GM20000 (cell line): ENCODE results near the gene PLP2.

Source experiments
- DNase-seq: peaks from one replicate; pipeline ENCODE4 v3.0.0; 2012; ENCODE audit warnings: low spot score
- CTCF ChIP-seq: IDR thresholded peaks from 2 replicates; pipeline ENCODE4 v1.5.1; 2012; ENCODE audit warnings: mild to moderate bottlenecking, control low read depth; ENCODE audit errors: extremely low read depth, missing control alignments

PLP2 gene

GRCh38 chrX:49186125-49187027 is 14.7 kb downstream of the PLP2 start, which contains the start of gene PRICKLE3:
PRICKLE3 (minus strand) TSS chrX:49186373; CDS start chrX:49186297, 76 bp downstream.
- DNase-seq = peak; percentile 86
- peak; percentile 33 for TF ChIP-seq CTCF

DNA sequence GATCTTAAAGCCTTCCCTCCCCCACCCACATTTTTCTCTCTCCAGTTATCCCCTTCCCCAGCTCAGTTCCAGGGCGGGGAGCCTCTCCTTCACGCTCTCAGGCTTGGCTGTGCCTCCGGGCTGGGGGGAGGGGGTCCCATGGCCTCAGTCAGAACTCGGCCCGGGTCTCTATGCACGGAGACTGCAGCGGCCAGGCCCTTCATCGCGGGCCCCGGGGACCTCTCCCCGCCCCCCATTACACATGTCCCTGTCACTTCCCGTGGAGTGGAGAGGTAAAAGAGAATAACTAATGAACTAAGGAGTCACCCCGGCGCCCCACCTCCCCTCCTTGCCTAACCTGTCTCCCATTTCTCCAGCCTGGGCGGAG is 15.3 kb downstream of the PLP2 start:
- DNase-seq = no peak
- no peak for TF ChIP-seq CTCF

DNA sequence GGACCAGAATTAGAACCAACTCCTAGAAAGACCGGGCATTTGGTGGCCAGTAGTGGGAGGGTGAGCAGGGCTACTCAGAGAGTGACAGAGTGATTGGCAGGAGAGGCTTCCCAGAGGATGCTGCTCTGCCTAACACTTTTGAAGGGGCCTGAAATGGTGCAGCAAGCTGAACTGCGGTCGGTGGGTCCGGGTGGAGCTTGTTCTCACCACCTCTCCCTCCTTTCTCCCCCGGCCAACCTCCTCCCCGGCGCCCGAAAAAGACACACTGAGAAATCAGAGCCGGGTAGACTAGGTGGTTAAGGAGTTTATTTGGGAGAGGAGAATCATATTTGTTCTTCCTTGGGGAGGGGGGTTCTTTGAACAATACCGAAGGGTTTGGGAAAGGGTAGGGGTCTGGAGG is 15.8 kb downstream of the PLP2 start:
- TF ChIP-seq CTCF = no peak
- DNase-seq = no peak

DNA sequence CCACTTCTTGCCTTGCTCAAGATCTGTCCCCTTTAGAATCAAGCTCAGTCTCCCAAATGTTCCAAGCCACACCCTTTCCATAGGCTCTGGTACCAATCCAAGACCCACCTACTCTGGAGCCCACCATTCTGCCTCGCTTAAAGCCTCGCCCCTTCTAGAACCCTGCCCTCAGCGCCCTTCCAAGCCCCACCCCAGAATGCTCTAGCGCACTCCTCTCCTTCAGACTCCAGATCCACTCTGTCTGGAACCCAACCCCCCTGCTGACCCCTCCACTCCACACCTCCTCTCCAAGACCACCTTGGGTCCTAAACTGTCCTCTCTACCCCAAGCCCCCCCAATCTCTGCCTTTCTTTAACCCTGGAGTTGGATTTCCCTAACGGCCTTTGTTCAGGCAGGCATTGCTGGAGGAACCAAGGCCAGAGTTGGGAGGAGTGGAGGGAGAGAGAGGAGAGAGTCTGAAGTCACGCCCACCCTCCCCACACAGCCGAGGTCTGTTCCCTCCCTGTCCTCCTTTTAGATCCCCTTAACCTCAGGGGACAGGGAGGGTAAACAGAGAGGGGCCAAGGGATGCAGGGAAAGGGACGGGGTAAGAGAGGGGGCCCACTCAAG is 16.9 kb downstream of the PLP2 start:
- no peak for DNase-seq
- TF ChIP-seq CTCF = no peak

GRCh38 chrX:49189606-49190005 is 17.9 kb downstream of the PLP2 start:
- no peak for TF ChIP-seq CTCF
- no peak for DNase-seq

GRCh38 chrX:49190821-49191573 is 19.3 kb downstream of the PLP2 start:
- no peak for TF ChIP-seq CTCF
- DNase-seq = peak; percentile 90
